ENCODE results near the gene SCG3. TPM values are rescaled to one million over a fixed set of nuclear protein-coding genes. Genes with fewer than 3 reads are reported as not detected.

Gene SCG3
- total and polyA plus RNA-seq, 2 of the 4 experiments (the other 2 are of a cell fraction), result 0.02 TPM; not detected in 1

DNA sequence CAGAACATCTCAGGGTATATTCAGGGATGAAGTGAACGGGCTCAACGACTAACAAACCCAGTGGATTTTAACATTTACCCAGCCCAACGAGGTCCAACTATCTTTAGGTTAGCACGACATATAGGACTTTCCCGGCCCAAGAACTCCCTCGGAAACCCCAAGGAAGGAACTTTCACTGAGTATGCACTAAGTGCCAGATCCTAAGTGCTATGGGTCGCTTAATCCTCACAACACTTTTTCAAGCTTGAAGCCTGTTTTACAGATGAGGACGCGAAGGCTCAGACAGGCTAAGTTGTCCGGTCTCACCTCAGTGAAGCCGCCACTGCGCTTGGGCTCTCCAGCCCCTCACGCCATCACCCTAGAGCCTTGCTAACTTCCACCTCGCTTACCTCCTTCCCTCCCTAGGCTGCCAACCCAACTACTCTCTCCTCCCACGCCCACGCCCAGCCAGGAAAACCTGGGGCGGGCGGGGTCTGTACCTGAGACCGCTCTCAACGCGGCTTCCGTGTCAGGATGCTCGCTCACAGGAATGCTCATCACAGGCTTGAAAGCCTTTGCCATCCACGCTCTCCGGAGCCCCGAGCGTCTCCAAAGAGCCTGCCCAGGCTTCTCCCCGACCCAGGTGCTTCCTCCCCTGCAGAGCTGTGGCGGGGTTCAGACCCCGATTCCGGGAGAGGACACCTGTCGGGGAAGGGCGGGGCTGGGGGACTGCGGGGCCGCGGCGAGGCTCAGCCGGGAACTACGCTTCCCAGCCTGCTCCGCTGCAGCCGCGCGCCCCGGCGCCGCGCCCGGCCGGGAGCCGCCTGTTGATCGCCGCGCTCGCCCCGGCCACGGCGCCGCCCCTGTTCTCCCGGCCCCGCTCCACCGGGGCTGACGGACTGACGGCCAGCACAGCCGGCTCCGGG is 69.7 kb downstream of the SCG3 start, which contains the start of gene TMOD2:
Gene TMOD2, plus strand, starts transcription at position 806 of the 905 bp plus-strand sequence. CDS start 14,845 bp downstream, outside the sequence.
- Histone ChIP-seq H4K20me1 (ENCODE audit: insufficient read depth, low read length) (no peaks in the 10 kb centered on the region; the same call in none of the 2 replicates), H3K18ac (ENCODE audit: low read depth, low read length) (no peak within 1 kb of the TSS), H2BK20ac (ENCODE audit: low read depth, low read length) (no peak within 1 kb of the TSS), H3K9ac (ENCODE audit: low read depth, low read length) (peak within 1 kb of the TSS; percentile 44), H3K4me1 (ENCODE audit: control insufficient read depth, insufficient read depth, low read length) (0 out of 2 replicates have a peak, but pooled peaks cover 4% of the 10 kb centered on the region), H3K36me3 (ENCODE audit: control insufficient read depth, insufficient read depth, low read length) (no peaks in the 10 kb centered on the region), H3K4me2 (ENCODE audit: low read depth, low read length) (peak within 1 kb of the TSS; percentile 97), H3K14ac (replicated peaks; ENCODE audit: low read depth, low read length) (peak within 1 kb of the TSS; percentile 68; the same call in 1 of the 2 replicates), H2AK9ac (replicated peaks; ENCODE audit: low read depth, low read length, poor library complexity) (peak within 1 kb of the TSS; percentile 76), H4K8ac (ENCODE audit: low read depth in 2 of 2, low read length in 2 of 2) (no peak within 1 kb of the TSS), H3K27me3 (ENCODE audit: control insufficient read depth, insufficient read depth, low read length) (peaks cover 28% of the 10 kb centered on the region), H2AFZ (replicated peaks; ENCODE audit: low read length, poor library complexity) (peak within 1 kb of the TSS; percentile 95), H2BK15ac (ENCODE audit: low read depth, low read length) (no peak within 1 kb of the TSS), H3K9me3 (ENCODE audit: control insufficient read depth, insufficient read depth, low read length) (no peaks in the 10 kb centered on the region), H2BK5ac (ENCODE audit: low read depth, low read length, poor library complexity, severe bottlenecking) (no peak within 1 kb of the TSS), H4K91ac (ENCODE audit: insufficient read depth, low read depth, low read length) (no peak within 1 kb of the TSS), H3K23ac (ENCODE audit: low read depth, low read length) (peak within 1 kb of the TSS; percentile 43; the same call in 1 of the 2 replicates), H3K27ac (ENCODE audit: insufficient read depth, low read length) (no peak within 1 kb of the TSS; the same call in 1 of the 2 replicates), H3K79me1 (ENCODE audit: low read depth in 1 of 2, low read length in 2 of 2) (peaks cover 0 to 11% of the 10 kb centered on the region in 2 experiments; a peak in 1 of 4 replicates), H4K5ac (ENCODE audit: low read depth, low read length) (no peak within 1 kb of the TSS), H2BK120ac (ENCODE audit: low read depth, low read length) (no peak within 1 kb of the TSS; the same call in 1 of the 2 replicates), H3K9me1 (ENCODE audit: insufficient read depth, low read length) (no peaks in the 10 kb centered on the region), H3K4me3 (ENCODE audit: insufficient read depth, low read depth, low read length) (peak within 1 kb of the TSS; percentile 67), H3K56ac (ENCODE audit: extremely low read depth, insufficient read depth, low read length) (no peak within 1 kb of the TSS), H2AK5ac (ENCODE audit: low read depth, low read length) (no peak within 1 kb of the TSS), H3K4ac (ENCODE audit: low read depth, low read length) (no peak within 1 kb of the TSS)
- in situ Hi-C loops (cut with MboI; ENCODE audit: low sequenced_read_pairs) (no loop called here), intact Hi-C loops (cut with micrococcal nuclease) (no loop called here), dilution Hi-C loops (cut with HindIII; ENCODE audit: low sequenced_read_pairs, unreplicated experiment) (no loop called here)
- CTCF ChIA-PET, result interaction anchor here (1.0 kb wide), 1 partner anchor 12 kb away, joined by 4 read pairs; no protein-coding TSS in a partner anchor
- ATAC-seq (ENCODE audit: low read depth), result peak; percentile 96
- DNase-seq, result peak; percentile 26
- POLR2A ChIA-PET (ENCODE audit: unreplicated experiment), result no interaction called here
- 3% methylated on average over 34 of the region's 65 CpGs; no CpG with 5 or more reads in 1 of the 2 experiments for WGBS, 2 experiments (ENCODE audit: extremely low coverage in 2 of 2, insufficient read length in 1 of 2)
- BruUV-seq (replicated peaks), result no TSS peak
- TF ChIP-seq BHLHE40 (IDR thresholded peaks at IDR 0.05; ENCODE audit: low read depth, low read length) (no peak), RAD21 (IDR thresholded peaks at IDR 0.05; ENCODE audit: low read length) (no peak), NFE2L2 (IDR thresholded peaks at IDR 0.05; ENCODE audit: low read depth, low read length) (no peak), RFX5 (IDR thresholded peaks at IDR 0.05; ENCODE audit: low read depth, low read length) (no peak), POLR2A (IDR thresholded peaks at IDR 0.05; ENCODE audit: low read depth, low read length) (no peak), FOS (IDR thresholded peaks at IDR 0.05; ENCODE audit: low read depth, low read length) (no peak), MAZ (IDR thresholded peaks at IDR 0.05; ENCODE audit: borderline replicate concordance, low read depth, low read length) (no peak), SMC3 (IDR thresholded peaks at IDR 0.05; ENCODE audit: low read depth, low read length) (no peak), MXI1 (IDR thresholded peaks at IDR 0.05; ENCODE audit: borderline replicate concordance, low read depth, low read length) (no peak), RCOR1 (IDR thresholded peaks at IDR 0.05; ENCODE audit: insufficient replicate concordance, low read length) (no peak), CEBPB (IDR thresholded peaks at IDR 0.05; ENCODE audit: low read depth, low read length) (no peak)
- TF ChIP-seq, protein P1, sequence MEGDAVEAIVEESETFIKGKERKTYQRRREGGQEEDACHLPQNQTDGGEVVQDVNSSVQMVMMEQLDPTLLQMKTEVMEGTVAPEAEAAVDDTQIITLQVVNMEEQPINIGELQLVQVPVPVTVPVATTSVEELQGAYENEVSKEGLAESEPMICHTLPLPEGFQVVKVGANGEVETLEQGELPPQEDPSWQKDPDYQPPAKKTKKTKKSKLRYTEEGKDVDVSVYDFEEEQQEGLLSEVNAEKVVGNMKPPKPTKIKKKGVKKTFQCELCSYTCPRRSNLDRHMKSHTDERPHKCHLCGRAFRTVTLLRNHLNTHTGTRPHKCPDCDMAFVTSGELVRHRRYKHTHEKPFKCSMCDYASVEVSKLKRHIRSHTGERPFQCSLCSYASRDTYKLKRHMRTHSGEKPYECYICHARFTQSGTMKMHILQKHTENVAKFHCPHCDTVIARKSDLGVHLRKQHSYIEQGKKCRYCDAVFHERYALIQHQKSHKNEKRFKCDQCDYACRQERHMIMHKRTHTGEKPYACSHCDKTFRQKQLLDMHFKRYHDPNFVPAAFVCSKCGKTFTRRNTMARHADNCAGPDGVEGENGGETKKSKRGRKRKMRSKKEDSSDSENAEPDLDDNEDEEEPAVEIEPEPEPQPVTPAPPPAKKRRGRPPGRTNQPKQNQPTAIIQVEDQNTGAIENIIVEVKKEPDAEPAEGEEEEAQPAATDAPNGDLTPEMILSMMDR (conservative IDR thresholded peaks at IDR 0.05; ENCODE audit: low read depth, low read length), result no peak
- TF ChIP-seq, protein P2, sequence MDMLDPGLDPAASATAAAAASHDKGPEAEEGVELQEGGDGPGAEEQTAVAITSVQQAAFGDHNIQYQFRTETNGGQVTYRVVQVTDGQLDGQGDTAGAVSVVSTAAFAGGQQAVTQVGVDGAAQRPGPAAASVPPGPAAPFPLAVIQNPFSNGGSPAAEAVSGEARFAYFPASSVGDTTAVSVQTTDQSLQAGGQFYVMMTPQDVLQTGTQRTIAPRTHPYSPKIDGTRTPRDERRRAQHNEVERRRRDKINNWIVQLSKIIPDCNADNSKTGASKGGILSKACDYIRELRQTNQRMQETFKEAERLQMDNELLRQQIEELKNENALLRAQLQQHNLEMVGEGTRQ (IDR thresholded peaks at IDR 0.05; ENCODE audit: low read depth, low read length), result no peak
